GM19099 (cell line): ENCODE measurements around the gene USP53.

Source experiments
- POLR2A ChIP-seq: IDR thresholded peaks from 3 replicates; pipeline ENCODE4 v1.6.1; 2011; ENCODE audit warnings: low read depth; ENCODE audit not compliant: insufficient read length; ENCODE audit errors: extremely low read depth

USP53 gene

DNA sequence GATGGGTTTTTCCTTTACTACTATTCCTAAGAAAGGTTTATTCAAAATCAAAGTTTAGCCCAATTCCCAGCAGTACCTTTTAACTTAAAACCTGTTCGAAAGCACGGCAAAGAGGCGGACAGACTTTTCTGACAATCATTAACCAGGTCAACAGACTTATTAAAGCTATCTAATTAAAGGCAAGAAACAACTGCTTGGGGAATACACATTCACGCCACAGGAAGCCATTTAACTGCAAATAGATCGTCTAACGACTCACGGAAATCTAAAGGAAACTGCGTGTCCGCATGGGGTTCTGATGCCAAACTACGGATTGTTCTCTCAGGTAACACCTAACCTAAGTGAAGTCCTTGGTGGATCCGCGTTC is 663 bp upstream of the USP53 start:
- TF ChIP-seq POLR2A: no peak

DNA sequence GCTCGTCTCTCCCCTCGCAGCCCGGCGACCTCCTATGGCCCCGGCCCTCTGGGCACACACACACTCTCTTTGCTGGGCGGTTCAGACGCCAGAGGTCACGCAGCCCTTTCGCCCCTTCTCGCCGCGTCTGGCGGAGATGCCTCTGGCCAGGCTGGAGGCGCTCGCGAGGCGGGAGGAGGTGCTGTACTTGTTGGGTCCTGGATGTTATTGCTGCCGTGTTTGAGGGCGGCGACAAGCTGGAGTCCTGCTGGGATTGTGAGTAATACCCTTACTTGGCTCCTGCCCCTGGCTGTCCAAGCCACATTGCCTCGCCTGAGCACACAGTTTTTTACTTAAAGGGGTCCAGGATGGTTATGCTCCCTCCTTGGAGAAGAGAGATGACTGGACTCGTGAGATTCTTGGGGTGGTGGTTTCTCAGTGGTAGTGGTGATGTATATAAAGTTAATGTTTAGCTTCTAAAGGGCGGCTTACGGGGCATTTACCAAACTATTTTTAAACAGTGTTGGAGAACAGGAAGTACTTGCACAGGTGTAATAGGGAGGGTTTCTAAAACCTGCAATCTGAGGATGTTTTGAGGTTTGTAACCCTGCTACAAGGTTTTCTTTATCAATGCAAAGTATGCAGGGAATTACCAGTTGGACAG is 572 bp downstream of the USP53 start:
- no peak for TF ChIP-seq POLR2A

DNA sequence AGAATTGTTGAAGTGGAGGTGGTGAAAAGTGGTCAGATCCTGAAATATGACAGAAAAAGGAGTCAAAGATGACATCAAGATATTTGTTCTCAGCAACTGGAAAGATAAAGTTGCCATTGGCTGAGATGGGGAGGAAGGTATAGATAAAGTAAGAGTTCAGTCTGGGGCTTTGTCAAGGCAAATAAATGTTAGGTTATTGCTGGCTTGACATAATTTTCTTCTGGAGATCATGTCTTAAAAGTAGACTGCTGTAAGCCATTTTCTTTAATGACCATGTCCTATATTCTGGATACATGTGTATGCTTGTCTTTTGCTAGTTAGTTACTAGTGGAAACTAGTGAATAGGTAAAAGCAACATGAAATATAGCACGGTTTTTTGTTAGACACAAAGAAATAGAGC is 5.6 kb downstream of the USP53 start:
- no peak for TF ChIP-seq POLR2A

DNA sequence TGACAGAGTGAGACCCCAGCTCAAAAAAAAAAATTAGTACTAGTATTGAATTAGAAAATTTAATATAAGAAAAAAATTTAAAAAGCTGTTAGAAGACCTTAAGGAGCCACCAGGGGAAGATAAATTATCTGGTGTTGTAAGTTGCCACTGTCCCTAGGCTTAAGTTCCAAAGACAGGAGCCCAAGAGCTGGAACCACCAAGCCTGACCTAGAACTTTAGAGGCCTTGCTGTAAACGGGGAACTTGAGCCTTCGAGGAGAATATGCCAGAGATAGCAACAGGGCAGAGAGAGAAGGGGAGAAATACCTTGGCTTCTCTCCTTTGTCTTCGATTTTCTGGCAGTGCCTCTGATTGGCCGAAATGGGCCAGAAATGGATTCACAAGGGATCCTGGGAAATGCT is 8.9 kb downstream of the USP53 start:
- TF ChIP-seq POLR2A: no peak

DNA sequence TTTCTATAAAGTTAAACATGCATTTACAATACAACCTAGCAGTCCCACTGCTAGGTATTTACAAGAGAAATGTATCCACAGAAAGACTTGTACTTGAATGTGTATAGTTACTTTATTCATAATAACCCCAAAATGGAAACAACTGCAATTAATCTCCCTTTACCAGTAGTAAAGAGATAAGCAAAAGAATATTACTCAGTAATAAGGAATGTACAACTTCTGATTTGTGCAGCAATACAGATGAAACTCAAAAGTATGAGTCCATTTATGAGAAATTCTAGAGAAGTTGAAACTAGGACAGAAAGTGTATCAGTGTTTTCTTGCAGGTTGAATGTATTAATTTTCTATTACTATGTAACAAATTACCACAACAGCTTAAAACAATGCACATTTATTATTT is 15.2 kb downstream of the USP53 start:
- TF ChIP-seq POLR2A: no peak

DNA sequence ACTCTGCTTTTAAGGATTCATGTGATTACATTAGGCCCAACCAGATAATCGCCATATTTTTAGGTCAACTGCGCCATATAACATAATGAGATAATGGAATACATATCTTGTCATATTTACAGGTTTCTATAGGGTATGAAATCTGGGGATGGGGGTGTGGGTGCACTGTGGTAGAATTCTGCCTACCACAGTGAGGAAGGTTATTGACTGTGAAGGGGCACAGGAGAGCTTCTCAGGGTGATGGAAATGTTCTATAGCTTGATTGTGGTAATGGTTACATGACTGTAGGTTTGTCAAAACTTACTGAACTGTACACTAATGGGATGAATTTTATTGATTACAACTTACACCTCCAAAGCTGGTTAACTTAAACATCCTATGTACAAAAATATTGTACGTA is 15.9 kb downstream of the USP53 start:
- no peak for TF ChIP-seq POLR2A

DNA sequence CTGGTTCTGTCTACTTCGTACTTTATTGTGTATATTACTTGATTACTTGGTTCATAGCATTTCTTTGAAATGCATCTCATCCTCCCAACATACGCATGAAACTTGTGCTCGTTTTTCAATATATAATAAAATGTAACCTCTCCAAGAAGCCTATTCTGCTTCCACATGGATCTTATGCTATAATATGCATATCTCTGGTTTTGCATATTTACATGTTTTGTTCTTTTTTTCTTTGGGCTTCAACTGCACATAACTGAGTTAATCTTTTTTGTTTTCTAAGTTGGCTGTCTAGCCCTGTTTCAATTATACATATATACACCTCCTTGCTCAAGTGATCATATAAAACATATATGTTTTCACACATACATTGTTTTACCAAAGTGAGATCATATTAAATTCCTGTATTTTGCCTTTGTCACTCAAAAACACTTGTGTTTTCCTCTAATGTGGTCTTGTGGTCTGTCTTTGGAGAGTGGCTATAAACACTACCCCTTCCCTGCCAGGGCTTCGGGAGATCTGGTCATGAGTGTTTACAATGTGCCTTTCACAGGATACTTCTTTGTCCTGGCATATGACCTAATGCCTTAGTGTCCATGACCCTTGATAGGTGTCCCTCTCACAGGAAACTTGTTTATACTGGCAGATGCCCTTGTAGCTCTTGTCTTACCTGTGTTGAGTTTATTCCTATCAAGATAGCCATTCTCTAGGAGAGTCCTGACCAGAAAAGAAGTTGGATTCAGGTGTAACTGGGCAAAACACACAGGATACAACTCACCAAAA is 17.6 kb downstream of the USP53 start:
- no peak for TF ChIP-seq POLR2A

DNA sequence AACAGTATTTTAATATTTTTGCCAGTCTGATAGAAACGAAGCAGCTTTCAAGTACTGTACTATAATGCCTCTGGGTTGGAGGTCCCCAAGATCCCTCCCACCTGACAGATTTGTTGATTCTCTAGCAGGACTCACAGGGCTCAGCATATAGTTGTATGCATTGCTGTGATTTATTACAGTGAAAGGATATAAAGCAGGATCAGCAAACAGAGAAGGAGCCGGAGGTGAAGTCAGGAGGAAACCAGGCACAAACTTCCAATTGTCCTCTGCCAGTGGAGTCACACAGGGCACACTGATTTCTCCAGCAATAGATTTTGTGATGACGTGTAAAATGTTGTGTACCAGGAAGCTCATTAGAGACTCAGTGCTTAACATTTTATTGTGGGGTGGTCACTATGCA is 19.0 kb downstream of the USP53 start:
- no peak for TF ChIP-seq POLR2A

DNA sequence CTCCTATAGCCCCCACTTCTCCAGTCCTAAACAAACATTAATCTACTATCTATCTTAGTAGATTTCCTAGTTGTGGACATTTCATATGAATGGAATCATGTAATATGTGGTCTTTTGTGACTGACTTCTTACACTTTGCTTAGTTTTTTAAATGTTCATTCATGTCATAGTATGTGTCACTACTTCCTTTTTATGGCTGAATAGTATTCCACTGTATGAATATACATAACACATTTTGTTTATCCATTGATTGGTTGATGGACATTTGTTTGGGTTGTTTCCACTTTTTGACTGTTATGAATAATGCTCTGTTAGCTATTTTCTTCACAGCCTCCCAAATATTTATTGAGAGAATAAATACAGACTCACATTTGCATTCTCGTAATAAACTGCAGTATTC is 19.8 kb downstream of the USP53 start:
- TF ChIP-seq POLR2A: no peak

DNA sequence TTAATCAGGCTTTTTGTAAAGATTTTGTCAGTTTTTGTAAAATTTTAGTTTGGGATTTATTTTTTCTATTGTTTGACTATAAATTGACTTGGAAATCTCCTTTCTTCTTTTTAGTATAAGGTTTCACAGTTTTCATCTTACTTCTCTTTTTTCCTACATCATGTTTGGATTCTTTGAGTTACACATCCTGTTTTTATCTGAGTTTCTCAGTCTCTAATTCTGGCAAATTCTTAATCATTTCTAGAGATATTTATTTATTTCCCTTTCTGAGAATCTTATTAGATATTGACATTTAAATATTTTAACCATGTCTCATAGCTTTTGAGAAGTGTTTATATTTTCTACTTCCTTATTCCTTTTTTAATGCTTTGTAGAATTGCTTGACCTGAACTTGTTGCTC is 20.7 kb downstream of the USP53 start:
- no peak for TF ChIP-seq POLR2A

DNA sequence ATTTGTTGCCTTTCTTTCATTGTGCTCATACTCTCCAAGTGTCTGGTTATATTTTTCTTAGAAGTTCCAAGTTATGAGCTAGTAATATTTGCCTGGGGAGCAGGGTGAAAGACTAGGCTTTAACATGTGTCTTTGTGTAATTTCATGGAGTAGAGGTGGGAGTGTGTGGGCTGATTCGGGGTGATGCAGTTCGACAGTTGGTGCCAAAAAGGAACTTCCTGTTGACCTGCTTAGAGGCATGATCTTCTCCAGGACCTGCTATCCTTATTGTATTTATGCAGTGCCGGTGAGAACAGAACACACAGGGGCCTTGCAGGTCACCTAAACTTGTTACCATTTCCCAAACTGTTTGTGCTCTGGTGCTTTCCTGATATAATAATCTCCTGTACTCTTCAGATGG is 21.2 kb downstream of the USP53 start:
- no peak for TF ChIP-seq POLR2A

DNA sequence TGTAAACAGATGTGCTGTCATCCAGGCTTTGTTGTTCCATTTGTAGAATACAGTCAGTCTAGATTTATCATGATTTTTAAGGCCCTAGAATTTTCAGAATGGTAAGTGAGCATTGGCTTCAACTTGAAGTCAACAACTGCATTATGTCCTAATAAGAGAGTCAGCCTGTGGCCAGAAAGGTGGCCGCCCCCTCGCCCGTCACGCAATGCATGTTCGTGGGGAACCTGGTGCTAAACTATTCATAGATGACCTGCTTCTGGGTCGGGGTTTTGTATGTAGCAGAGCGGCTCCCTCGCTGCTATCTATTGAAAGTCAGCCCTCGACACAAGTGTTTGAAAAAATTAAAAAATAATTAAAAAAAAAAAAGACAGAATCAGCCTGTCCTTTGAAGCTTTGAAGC is 24.7 kb downstream of the USP53 start:
- TF ChIP-seq POLR2A: no peak

DNA sequence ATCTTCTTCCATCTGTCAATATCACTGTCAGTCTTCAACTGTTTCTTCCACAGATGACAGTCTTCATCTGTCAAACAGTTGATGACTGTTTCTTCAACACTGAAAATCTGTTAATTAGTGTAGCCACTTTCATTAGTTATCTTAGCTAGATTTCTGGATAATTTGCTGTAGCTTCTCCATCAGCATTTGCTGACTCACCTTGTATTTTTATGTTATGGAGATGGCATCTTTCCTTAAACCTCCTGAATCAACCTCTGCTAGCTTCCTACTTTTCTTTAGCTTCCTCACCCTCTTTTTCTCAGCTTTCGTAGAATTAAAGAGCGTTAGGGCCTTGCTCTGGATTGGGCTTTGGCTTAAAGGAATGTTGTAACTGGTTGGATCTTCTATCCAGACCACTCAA is 25.1 kb downstream of the USP53 start:
- no peak for TF ChIP-seq POLR2A

DNA sequence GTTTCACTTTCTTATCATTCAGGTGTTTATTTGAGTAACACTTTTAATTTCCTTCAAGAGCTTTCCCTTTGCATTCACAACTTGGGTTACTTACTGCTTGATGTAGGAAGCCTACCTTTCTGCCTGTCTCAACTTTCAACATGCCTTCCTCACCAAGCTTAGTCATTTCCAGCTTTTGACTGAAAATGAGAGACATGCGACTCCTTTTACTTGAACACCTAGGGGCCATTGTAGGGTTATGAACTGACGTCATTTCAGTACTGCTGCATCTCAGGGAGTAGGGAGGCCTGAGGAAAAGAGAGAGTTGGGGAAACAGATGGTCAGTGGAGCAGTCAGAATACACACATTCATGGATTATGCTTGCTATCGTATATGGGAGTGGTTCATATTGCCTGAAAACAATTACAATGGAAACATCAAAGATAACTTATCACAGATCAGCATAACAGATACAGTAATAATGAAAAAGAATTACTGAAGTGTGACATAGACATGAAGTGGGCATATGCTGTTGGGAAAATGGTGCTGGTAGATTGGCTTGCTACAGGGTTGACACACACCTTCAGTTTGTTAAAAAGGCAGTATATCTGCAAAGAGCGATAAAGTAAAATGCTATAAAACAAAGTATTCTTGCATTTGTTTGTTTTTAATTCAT is 25.7 kb downstream of the USP53 start:
- no peak for TF ChIP-seq POLR2A

DNA sequence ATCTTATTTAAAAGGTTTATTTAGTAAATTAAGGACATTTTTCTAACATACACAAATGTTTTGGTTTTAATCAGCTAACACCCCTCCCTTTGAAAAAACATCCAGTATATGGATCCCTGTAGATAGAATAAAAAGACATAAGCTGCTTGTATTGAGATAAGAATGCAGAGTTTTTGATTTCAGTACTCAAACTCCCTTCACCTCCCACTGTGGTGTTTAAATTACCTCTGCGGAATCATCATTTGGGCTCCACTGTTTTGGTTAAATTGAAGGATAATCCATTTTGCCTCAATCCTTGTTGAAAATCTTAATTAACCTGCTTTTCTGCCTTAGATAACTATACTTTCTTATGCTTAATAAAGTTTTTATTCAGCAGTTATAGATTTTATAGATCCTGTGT is 27.6 kb downstream of the USP53 start:
- TF ChIP-seq POLR2A: no peak

DNA sequence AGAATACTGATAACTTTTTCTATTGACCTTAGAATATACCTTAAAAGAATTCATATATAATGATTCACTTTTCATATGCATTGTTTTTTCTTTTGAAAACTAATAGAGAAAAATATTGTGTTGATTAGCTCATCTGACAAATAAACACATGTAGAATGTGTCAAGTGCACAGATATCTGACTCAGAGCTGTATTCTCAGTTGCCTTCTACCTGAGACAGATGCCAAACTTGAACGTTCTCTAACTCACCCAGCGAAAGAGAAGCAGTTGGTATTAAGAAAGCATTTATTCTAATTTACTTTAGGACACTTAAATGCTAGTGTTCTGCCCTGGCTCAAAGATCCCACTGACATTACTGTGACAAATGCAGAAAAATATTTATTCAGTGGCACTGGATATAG is 28.1 kb downstream of the USP53 start:
- TF ChIP-seq POLR2A: no peak

DNA sequence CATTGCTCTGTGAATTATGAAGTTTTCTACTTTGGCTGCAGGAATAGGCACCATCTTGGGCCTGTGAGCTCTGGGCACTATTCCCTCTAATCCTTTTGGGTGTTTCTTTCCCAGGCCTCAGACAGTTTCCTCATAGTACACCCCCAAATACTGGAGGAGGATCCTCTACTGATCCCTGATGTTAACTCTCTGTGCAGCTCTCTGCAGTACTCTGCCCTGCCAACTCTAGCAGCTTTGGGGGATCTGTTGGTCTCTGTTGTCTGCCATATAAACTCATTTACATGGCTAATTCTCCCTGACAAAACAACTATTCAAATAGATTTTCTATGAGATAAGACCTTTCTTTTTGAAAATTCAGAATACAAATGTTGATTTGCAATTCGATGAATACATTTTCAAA is 29.9 kb downstream of the USP53 start:
- TF ChIP-seq POLR2A: no peak

DNA sequence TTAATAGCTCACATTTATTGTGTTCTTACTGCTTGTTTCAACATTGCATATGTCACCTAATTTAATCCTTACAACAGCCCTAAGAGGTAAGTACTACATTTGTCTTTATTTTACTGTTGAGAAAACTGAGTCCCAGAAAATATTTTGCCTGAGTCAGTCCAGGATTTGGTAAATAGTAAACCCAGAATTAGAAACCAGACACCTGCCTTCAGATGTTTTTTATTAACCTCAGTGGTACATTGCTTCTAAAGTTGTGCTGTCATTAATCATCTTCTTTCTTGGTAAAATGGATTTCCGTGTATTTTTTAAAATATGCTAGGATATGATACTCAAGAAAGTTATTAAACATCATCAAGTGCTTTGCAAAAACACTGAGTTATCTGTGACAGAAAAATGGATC is 31.4 kb downstream of the USP53 start:
- no peak for TF ChIP-seq POLR2A
